GM21825 (cell line): ENCODE measurements around the gene PEX10.

Source experiments
- ATAC-seq: cut with Tn5 transposase; IDR thresholded peaks from one replicate; pipeline ENCODE4 v1.9.1; 2021; ENCODE audit warnings: mild to moderate bottlenecking, moderate library complexity; ENCODE audit not compliant: unreplicated experiment

Gene PEX10

GRCh38 chr1:2406451-2407041 lies 5.8 kb downstream of the PEX10 start:
- no peak for ATAC-seq

- ATAC-seq: no peak
These were observed 6.6 kb downstream of the PEX10 start for GRCh38 chr1:2405588-2406295.

- no peak for ATAC-seq
These were observed 7.4 kb downstream of the PEX10 start for GRCh38 chr1:2404890-2405511.

DNA sequence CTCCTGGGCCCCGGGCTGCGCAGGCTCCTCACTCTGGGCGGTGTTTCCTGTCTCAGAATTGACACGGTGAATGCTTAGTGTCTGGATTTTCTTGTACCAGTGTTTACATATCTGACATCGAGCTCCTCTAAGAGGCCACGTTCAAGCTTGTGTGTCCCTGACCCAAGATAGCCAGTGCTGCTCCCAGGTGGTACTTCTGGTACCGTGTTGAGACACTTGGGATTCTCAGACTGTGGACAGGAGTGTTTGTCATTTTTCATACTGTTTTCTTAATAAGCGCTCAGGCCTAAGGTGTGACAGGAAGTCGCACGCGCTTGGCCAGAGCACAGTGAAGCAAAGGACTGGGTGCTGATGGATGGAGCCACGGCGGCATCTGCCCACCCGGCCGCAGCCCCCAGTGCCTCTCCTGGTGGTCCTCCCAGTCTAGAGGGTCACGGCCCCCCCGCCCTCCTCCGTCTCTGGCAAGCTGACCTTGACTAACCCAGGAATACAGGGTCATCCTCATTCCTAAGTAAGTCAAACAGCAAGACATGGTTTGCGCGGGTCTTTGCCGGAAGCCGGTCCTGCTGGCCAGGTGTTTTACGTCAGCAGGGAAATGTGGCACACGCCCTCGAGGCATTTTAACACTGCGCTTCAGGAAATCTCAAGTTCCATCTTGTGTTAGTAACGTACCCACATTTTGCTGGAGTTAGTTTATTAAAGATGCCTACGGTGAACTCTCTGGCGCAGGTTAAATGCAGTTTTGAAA lies 8.0 kb downstream of the PEX10 start:
- ATAC-seq: no peak

DNA sequence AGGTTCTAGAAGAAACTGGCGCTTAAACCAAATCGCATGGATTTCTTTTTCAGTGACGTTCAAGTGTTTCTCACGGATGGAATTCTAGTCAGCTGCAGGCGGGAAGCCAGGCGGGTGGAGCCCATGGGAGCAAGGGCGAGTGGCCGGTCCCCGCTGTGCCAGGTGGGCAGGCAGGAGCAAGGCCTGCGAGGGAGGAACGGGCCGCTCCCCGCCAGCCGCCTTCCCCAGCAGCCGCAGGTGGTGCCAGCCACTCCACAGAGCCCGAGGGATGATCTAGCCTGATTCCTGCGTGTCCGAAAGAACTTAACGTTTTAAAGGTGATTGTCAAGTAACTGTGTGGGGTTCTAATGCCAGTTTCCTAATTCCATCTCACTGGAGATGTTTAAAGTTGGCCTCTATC lies 9.1 kb downstream of the PEX10 start:
- no peak for ATAC-seq

DNA sequence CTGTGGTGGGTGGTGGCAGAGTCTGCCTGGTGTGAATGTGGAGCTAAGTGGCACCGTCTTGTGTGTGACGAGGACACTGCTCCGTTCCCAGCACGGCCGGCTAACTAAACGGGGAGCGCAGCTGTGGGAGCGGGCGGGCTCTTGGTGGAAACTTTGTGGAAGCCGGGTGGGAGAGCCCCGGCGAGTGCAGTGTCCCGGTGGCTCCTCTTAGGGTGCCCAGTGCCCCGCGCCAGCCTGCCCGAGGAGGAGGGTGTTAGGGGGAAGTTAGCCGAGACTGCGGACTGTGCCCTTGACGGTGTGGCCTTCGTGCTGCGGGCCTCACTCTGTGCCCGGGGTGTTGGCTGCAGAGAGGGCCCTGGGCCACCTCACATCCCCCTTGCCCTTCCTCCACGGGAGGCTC lies 9.9 kb downstream of the PEX10 start:
- ATAC-seq: no peak

DNA sequence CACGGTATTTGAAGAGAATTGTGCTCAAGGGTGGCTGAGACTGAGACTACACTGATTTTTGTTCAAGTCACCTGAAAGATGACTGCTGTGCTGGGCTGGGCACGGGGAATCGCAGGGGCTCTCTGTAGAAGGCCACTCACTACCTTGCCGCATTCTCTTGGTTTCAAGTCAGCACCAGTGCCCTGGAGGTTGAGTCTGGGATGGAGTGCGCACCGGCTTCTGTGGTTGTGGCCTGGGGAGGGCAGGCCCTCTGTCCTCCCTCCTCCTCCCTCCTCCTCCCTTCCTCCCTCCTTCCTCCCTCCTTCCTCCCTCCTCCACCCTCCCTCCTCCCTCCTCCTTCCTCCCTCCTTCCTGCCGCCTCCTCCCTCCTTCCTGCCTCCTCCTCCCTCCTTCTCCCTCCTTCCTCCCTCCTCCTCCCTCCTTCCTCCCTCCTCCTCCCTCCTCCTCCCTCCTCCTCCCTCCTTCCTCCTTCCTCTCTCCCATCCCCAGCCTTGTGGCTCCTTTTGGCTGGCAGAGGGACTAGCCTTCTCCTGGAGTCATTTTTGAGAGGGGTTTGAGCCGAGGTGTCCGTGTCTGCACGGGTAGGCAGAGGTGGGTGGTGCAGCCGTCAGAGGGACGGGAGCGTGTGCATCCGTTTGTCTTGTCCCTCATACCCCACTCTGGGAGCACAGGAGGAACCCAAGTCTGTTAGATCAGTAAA lies 11.3 kb downstream of the PEX10 start:
- ATAC-seq: no peak

DNA sequence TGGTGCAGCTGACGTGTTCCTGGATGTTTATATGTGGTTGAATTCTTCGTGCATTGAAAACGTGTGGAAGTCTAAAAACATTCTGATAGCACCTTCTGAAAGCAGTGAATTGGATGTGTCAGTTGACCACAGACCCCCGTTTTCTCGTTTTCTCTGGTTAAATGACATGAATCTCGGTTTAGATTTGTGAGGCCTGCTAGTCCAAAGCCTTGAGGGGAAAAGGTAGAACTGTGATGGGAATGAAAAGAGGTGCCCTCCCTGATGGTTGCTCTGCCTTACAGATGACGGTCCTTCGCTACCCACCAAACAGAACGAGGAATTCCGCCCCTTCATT lies 11.8 kb downstream of the PEX10 start:
- no peak for ATAC-seq

DNA sequence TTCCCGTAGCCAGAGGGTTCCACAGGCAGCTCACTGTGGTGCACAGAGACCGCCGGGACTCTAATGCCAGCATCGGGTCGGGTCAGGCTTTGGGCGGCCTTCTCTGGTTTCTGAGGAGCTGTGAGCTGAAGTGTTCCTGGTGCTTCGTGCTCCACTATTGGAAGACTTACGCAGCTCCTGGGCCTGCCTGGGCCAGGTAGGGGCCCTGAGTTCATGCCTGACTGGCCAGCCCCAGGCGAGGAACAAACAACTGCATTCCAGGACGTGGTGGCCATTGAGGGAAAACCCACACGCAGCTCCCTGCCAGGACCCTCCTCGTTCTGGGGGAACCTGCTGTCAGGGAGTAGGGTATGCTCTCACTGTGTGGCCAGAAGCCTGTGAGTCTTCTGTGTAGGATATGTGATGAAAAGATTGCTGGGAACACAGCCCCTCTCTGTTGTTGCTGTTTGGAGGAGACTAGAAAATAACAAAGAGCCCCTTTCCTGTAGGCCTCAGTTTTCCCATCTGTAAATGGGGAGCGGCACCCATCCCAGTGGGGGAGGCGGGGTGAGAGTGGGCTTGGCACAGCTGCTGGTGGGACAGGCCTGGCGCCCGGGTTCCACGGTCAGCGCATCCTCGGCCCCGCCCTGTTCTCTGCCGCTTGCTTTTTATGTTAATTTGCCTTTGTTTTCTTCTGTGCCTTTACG lies 12.3 kb downstream of the PEX10 start:
- ATAC-seq: no peak

- no peak for ATAC-seq
These were observed 13.5 kb downstream of the PEX10 start for GRCh38 chr1:2398871-2399270.

DNA sequence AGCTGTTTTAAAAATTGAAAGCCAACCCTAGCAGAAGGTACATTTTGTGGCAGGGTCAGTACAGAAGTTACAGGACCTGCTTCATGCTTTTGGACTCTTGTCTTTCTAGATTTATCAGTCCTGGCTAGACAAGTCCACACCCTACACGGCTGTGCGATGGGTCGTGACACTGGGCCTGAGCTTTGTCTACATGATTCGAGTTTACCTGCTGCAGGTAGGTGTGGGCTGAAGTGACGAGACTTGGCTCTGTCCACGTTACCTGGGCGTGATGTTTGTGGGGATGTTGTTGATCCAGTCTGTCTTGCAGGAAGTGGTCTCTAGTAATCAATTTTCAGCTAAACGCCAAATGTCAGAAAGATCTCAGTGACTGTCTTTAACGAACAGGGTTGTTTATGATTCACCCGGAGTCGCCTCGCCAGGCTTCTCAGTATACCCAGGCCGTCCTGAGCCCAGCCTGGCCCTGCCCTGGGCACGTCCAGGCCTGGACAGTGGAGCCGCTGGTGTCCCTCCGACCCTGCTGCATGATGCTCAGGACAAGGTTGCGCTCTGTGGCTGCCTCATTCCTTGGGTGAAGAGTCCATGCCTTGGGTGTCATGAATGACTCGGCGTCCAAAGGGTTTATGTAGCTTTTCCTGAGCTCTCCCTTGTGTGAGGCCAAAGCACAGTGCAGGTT lies 15.2 kb downstream of the PEX10 start:
- no peak for ATAC-seq

DNA sequence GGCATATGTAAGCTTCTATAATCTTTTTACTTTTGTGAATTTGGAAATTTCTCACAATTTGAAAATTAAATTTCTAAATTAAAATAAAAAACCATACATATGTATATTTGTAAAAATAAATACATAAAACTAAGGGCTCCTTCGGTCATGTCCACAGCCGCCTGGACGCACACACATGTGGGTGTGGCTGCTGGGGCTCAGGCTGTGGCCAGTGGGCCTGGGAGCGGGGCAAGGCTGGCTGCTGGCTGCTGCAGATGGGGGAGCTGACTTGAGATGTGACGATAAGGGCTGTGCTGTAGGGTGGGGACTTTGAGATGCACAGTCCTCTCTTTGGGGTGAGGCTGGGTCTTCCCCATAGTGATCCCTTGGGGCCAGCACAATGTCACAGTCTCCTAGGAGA lies 15.9 kb downstream of the PEX10 start:
- no peak for ATAC-seq

DNA sequence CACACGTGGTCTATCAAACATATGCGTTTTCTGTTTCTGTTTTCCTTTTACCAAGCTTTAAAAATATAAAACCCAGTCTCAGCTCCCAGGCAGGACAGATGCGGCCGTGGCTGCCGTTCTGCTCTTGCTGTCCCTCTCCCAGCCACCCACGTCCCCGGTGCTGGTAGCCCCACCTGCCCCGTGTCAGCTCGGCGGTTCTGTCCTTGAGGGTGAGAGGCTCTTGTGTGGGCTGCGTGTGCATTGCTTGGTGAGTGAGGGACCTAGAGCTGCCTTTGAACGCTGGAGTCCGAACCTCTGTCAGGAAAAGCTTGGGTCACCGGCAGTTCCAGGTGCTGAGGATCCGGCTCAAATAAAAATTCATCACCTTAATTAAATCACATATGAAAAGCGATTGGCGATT lies 16.3 kb downstream of the PEX10 start:
- no peak for ATAC-seq

- ATAC-seq: no peak
These were observed 17.1 kb downstream of the PEX10 start for GRCh38 chr1:2395245-2395644.

GRCh38 chr1:2394761-2395160 lies 17.6 kb downstream of the PEX10 start:
- ATAC-seq: no peak

DNA sequence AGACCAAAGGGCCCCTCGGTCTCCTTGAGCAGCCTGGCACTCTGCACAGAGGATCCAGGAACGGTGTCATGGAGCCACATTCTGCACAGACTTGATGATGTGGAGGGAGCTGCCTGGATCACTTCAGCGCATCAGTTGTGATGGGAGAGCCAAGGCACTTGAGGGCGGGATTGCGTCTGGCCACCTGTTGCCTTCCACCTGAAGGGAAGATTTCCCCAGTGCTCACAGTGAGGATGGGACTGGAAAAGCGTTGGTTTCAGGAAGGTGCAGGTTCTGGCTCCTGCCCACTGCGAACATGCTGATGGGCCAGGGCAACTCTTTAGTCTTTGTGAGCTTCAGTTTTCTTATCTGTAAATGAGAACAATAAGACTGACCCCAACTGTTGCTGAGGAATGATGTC lies 18.1 kb downstream of the PEX10 start:
- ATAC-seq: no peak

DNA sequence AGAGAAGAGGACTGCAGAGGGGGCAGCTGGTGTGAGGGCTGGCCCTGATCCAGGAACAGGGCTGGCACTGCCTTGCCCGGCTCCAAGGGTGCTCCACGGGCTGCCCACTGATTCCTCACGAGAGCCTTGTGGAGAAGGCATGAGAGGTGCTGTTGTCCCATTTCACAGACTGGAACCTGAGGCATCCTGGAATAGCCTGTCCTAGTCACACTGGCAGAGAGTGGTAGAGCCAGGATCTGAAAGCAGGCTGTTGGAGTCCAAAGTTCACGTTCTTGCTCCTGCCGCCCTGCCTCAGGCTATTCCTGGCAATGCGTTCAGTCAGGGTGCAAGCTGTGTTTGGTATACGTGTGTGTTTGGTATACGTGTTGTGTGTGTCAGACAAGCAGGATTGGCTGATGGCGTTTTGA lies 18.9 kb downstream of the PEX10 start:
- no peak for ATAC-seq

- no peak for ATAC-seq
These were observed 19.7 kb downstream of the PEX10 start for GRCh38 chr1:2392686-2393085.

DNA sequence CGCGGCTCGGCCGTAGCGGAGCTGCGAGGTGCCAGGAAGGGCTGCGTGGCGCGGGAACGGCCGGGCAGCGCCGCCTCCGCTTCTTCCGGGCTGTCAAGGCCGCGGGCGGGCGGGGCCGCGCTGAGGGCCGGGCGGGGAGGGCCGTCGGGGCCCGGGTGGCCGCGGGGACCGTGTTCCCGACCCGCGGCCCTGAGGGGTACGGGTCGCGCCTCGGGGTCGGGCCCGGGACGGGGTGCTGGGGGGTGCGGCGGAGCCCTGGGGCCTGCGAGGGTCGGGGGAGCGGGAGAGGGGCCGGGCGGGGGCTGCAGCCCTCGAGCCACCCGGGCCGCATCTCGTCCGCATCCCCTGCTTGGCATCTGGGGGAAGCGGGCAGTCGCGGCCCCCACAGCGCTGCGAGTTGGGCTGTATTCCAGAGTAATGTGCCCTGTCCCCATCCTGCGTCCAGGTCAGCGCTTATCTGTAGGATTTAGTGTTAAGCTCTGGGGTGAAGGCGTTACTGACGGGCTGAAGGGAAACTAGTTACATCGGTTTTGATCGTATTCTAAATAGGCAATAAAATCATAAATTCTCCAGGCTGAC lies 20.3 kb downstream of the PEX10 start:
- peak; percentile 14 for ATAC-seq
